Measurements from ENCODE around the gene IGFBP4. TPM values are rescaled to one million over a fixed set of nuclear protein-coding genes. Genes with fewer than 3 reads are reported as not detected.

Gene IGFBP4
- total and polyA plus RNA-seq, 10 donors: 49.3 to 537 (median 307) TPM

DNA sequence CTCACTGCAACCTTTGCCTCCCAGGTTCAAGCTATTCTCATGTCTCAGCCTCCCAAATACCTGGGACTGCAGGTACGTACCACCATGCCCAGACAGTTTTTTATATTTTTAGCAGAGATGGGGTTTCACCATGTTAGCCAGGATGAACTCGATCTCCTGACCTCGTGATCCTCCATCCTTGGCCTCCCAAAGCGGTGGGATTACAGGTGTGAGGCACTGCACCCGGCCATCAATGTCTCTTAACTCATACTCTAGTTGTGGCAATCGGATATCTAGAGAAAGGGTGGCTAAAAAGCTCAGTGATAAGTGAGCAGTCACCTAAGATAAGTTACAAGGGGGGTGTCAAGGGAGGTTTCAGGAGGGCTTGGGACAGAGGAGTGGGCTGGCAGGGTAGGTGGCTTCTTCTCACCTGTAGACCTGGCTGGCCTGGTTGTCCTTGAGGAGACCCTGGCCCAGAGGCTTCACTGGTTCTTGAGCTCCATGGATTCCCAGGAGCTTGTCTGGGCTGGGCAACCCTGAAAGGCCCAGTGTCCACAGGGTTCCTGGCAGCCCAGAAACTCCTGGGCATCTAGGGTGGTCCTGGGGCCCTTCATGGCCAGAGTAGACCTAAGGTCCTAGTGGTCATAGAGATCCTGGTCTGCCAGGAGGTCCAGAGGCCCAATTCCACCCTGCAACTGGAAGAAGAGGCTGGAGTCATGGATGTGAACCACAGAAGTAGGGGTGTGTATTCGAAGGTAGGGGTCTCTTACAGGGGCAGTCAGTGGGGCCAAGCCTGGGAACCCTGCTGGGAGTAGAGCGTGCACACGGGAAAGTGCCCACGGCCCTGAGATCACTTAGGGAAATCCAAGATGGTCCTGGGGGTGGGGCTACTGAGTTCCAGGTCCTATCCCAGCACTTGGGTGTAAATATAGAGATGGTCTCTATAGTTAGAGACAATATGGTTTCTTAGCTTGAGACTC, 12.7 kb upstream of the IGFBP4 start:
- Histone ChIP-seq H3K4me1 (peaks cover 0 to 30% (median 10%) of the 10 kb centered on the region in 6 donors), H3K36me3 (no peaks in the 10 kb centered on the region), H3K9me3 (no peaks in the 10 kb centered on the region), H3K27ac (no peak overlapping the region), H3K27me3 (replicated peaks in 1 of 7) (no peaks in the 10 kb centered on the region), H3K4me3 (no peak overlapping the region)
- WGBS, 5 donors: 90 to 95% (median 91%) methylated on average over 10 of the region's 10 CpGs
- DNase-seq: no peak
- intact Hi-C loops (cut with DNase I; ENCODE audit: low total_unique reads): no loop called here
- TF ChIP-seq, protein P1, sequence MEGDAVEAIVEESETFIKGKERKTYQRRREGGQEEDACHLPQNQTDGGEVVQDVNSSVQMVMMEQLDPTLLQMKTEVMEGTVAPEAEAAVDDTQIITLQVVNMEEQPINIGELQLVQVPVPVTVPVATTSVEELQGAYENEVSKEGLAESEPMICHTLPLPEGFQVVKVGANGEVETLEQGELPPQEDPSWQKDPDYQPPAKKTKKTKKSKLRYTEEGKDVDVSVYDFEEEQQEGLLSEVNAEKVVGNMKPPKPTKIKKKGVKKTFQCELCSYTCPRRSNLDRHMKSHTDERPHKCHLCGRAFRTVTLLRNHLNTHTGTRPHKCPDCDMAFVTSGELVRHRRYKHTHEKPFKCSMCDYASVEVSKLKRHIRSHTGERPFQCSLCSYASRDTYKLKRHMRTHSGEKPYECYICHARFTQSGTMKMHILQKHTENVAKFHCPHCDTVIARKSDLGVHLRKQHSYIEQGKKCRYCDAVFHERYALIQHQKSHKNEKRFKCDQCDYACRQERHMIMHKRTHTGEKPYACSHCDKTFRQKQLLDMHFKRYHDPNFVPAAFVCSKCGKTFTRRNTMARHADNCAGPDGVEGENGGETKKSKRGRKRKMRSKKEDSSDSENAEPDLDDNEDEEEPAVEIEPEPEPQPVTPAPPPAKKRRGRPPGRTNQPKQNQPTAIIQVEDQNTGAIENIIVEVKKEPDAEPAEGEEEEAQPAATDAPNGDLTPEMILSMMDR (IDR thresholded peaks at IDR 0.05 in 8 of 11, conservative IDR thresholded peaks at IDR 0.05 in 3 of 11): no peak
- no peak for TF ChIP-seq POLR2A (IDR thresholded peaks at IDR 0.05)
- TF ChIP-seq POLR2AphosphoS5 (IDR thresholded peaks at IDR 0.05): no peak

DNA sequence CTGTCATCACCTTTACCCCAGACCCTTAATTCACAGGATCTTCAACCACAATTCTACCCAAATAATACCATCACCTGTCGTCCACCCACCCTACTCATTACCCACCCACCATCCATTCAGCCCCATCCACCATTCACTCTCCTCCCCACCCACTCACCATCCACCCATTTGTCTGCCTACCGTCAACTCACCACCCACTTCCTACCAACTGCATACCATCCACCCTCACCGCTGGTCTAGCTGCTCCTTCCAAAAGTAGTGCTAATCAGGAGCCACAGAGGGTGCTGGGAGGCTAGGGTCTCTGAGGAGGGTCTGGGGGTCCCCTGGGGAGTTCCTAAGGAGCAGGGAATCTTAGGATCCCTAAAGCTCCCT, 12.0 kb upstream of the IGFBP4 start:
- TF ChIP-seq, protein P1 (IDR thresholded peaks at IDR 0.05 in 8 of 11, conservative IDR thresholded peaks at IDR 0.05 in 3 of 11): no peak
- TF ChIP-seq POLR2A (IDR thresholded peaks at IDR 0.05) (no peak), POLR2AphosphoS5 (IDR thresholded peaks at IDR 0.05) (no peak)
- Histone ChIP-seq H3K27me3 (replicated peaks in 1 of 7) (no peaks in the 10 kb centered on the region), H3K27ac (no peak overlapping the region), H3K36me3 (no peaks in the 10 kb centered on the region), H3K4me1 (peaks cover 0 to 24% (median 8%) of the 10 kb centered on the region in 6 donors), H3K4me3 (no peak overlapping the region), H3K9me3 (no peaks in the 10 kb centered on the region)
- no peak for DNase-seq
- 77 to 86% (median 84%) methylated on average over 3 of the region's 3 CpGs for WGBS, 5 donors
- intact Hi-C loops (cut with DNase I; ENCODE audit: low total_unique reads): no loop called here

DNA sequence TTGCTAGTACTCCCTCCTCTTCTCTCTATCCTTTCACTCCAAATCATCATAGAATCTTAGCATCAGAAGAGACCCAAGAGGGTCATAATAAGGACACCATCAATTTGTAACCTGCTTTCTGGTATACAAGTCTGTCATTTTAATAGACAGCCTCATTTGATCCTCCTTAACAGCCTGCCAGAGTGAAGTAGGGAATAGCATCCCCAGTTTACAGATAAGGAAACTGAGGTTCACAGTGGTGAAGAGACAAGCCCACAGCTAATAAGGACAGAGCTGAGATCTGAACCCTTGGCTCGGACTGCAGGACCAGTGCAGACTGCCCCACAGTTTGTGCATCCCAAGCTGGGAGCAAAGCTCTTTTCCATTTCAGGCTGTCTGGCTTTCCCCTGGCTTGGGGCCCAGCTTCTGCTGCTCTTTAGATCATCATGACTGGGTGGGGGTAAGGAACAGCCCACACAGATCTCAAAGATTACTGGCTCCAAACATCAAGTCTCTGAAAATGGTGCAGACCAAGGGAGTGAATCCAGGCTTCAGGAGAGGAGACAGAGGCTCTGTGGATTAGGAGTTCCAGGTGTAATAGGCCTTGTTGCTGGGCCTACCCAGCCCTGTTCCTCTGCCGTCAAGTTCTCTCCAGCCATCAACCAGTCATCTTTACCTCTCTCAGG, 10.3 kb upstream of the IGFBP4 start:
- Histone ChIP-seq H3K9me3 (no peaks in the 10 kb centered on the region), H3K27ac (peak overlapping the region in 7 of 8 donors; percentile 19 to 58 (median 38)), H3K4me3 (no peak overlapping the region), H3K27me3 (replicated peaks in 1 of 7) (no peaks in the 10 kb centered on the region), H3K36me3 (no peaks in the 10 kb centered on the region), H3K4me1 (peaks cover 0 to 24% (median 6%) of the 10 kb centered on the region in 6 donors)
- intact Hi-C loops (cut with DNase I; ENCODE audit: low total_unique reads): no loop called here
- peak; percentile 62 for DNase-seq
- TF ChIP-seq POLR2A (IDR thresholded peaks at IDR 0.05) (no peak), POLR2AphosphoS5 (IDR thresholded peaks at IDR 0.05) (peak in 1 of 3 donors; percentile 29)
- 39 to 71% (median 59%) methylated on average over 2 of the region's 2 CpGs for WGBS, 5 donors

DNA sequence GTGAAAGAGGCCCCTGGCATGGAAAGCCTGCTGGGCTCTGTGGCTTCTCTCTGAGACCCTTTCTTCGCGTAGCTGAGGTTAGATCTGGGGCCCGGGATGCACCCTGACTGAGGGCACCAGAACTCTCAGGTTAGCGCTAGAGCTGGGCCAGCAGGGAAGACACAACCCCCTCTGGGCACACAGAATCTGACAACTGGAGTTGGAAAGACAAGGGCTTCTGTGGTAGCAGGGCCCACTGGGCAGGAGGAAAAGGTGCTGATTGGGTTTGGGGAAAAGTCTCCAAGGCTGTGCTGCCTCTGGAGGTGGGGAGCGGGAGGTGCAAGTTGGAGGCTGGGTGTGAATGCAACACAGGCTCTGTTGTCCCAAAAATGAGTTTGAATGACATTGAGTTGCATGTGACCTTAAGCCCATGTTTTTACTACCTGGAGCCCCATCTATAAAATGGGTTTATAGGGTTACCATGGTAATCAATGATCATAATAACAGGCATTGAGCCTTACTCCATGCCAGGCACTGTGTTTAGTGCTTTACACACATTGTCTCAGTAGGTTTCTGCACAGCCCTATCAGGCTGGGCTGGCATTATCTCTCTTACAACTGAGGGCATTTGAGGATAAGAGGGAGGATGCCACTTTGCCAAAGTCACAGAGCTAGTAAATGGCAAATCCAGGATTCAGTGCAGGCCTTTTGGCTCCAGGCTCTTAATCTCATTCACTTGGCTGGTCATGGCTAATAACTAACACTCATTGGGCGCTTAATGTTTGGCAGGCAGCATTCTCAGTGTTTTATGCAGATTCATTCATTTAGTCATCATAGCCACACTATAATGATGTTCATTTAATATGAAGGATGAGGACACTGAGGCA, 9.5 kb upstream of the IGFBP4 start:
- Histone ChIP-seq H3K9me3 (no peaks in the 10 kb centered on the region), H3K4me1 (peaks cover 0 to 24% (median 6%) of the 10 kb centered on the region in 6 donors), H3K36me3 (no peaks in the 10 kb centered on the region), H3K27ac (peak overlapping the region in 7 of 8 donors; percentile 19 to 58 (median 38)), H3K27me3 (replicated peaks in 1 of 7) (no peaks in the 10 kb centered on the region), H3K4me3 (no peak overlapping the region)
- WGBS, 5 donors: 78 to 85% (median 84%) methylated on average over 6 of the region's 6 CpGs
- DNase-seq: peak; percentile 57
- intact Hi-C loops (cut with DNase I; ENCODE audit: low total_unique reads): no loop called here
- TF ChIP-seq POLR2AphosphoS5 (IDR thresholded peaks at IDR 0.05): no peak
- TF ChIP-seq, protein P1 (IDR thresholded peaks at IDR 0.05 in 8 of 11, conservative IDR thresholded peaks at IDR 0.05 in 3 of 11): peak in 7 of 11 experiments; percentile 22 to 52 (median 38)

All from spleen (tissue), 11 donors.